HG03565 (cell line): ENCODE data around the gene STN1.

ENCODE experiments used
- ATAC-seq: cut with Tn5 transposase; IDR thresholded peaks from one replicate; pipeline ENCODE4 v1.9.1; 2021; ENCODE audit warnings: mild to moderate bottlenecking, moderate library complexity; ENCODE audit not compliant: unreplicated experiment

The STN1 gene

GRCh38 chr10:103930449-103930848, 12.5 kb upstream of the STN1 start:
- ATAC-seq: no peak

GRCh38 chr10:103929381-103929921, 11.5 kb upstream of the STN1 start:
- no peak for ATAC-seq

- no peak for ATAC-seq
Measured at GRCh38 chr10:103928784-103929183, 10.8 kb upstream of the STN1 start.

GRCh38 chr10:103926722-103927319, 8.8 kb upstream of the STN1 start:
- no peak for ATAC-seq

GRCh38 chr10:103925591-103925990, 7.6 kb upstream of the STN1 start:
- ATAC-seq: no peak

GRCh38 chr10:103923502-103923901, 5.5 kb upstream of the STN1 start:
- ATAC-seq: no peak

- ATAC-seq: no peak
Measured at GRCh38 chr10:103922659-103923058, 4.7 kb upstream of the STN1 start.

- no peak for ATAC-seq
Measured at GRCh38 chr10:103921750-103922195, 3.8 kb upstream of the STN1 start.

GRCh38 chr10:103921248-103921647, 3.3 kb upstream of the STN1 start:
- no peak for ATAC-seq

GRCh38 chr10:103919648-103920025, 1.7 kb upstream of the STN1 start:
- no peak for ATAC-seq

GRCh38 chr10:103917302-103918052, 507 bp downstream of the STN1 start:
- ATAC-seq: peak; percentile 2

GRCh38 chr10:103916876-103917275, 1.1 kb downstream of the STN1 start:
- no peak for ATAC-seq

- ATAC-seq: no peak
Measured at GRCh38 chr10:103916254-103916653, 1.7 kb downstream of the STN1 start.

GRCh38 chr10:103915796-103916195, 2.2 kb downstream of the STN1 start:
- no peak for ATAC-seq

- ATAC-seq: no peak
Measured at GRCh38 chr10:103912759-103913158, 5.2 kb downstream of the STN1 start.

GRCh38 chr10:103911021-103911459, 6.9 kb downstream of the STN1 start:
- ATAC-seq: no peak

- no peak for ATAC-seq
Measured at GRCh38 chr10:103910442-103911012, 7.5 kb downstream of the STN1 start.

- ATAC-seq: no peak
Measured at GRCh38 chr10:103905441-103905840, 12.5 kb downstream of the STN1 start.

GRCh38 chr10:103901299-103901698, 16.7 kb downstream of the STN1 start:
- no peak for ATAC-seq

- no peak for ATAC-seq
Measured at GRCh38 chr10:103899312-103899711, 18.7 kb downstream of the STN1 start.

- ATAC-seq: no peak
Measured at GRCh38 chr10:103897241-103897774, 20.7 kb downstream of the STN1 start.

GRCh38 chr10:103896225-103896624, 21.8 kb downstream of the STN1 start:
- no peak for ATAC-seq
